Esophagus muscularis mucosa (tissue), 4 donors: ENCODE data around the gene RYR1.

Source experiments
- CTCF ChIP-seq, 3 experiments: fragments of 200-600 bp in 2 of 3; fragments of 450-650 bp in 1 of 3; sonication (generic) in 2 of 3; IDR thresholded peaks; one replicate each; pipeline ENCODE4 v1.5.1; 2017 to 2019; ENCODE audit warnings: antibody characterized with exemption in 3 of 3, mild to moderate bottlenecking in 2 of 3, moderate library complexity in 1 of 3
- EP300 ChIP-seq: sonication (generic); formaldehyde crosslinking; IDR thresholded peaks from one replicate; pipeline ENCODE4 v1.6.1; 2017; ENCODE audit warnings: antibody characterized with exemption
- POLR2AphosphoS5 ChIP-seq, 2 donors: sonication (generic); formaldehyde crosslinking; IDR thresholded peaks; one replicate each; pipeline ENCODE4 v1.6.1; 2017; ENCODE audit warnings: antibody characterized with exemption in 2 of 2

- no peak for TF ChIP-seq CTCF (IDR thresholded peaks at IDR 0.05)
- TF ChIP-seq EP300: no peak
- TF ChIP-seq POLR2AphosphoS5 (IDR thresholded peaks at IDR 0.05): no peak
Observed at GRCh38 chr19:38440592-38440991, 7.1 kb downstream of the RYR1 start.
